Measurements from ENCODE around the gene IGFBPL1. TPM values are rescaled to one million over a fixed set of nuclear protein-coding genes. Genes with fewer than 3 reads are reported as not detected.

Gene IGFBPL1
- total RNA-seq, 4 donors from 2014 or later = not detected

- in situ Hi-C loops (cut with MboI; ENCODE audit: low pct_ligation_motif_present in 1 of 4, low pct_unique_long_range_greater_than_20kb in 1 of 4, low sequenced_read_pairs in 3 of 4) (loop anchor here in 2 of 4 donors (25.0 kb wide), 2 partner anchors 326 to 501 kb away; partner anchors contain the start of gene SLC25A51 (in 1 of the 2)), intact Hi-C loops (cut with DNase I; ENCODE audit: low total_unique reads) (no loop called here)
- no peak overlapping the region for H3K4me3 ChIP-seq
- H3K9me3 ChIP-seq = no peaks in the 10 kb centered on the region
- TF ChIP-seq POLR2A (IDR thresholded peaks at IDR 0.05) = no peak
- WGBS, 2 donors (ENCODE audit: low coverage in 1 of 2) = 73 to 87% methylated on average over 3 to 7 of the region's 7 CpGs
- no peaks in the 10 kb centered on the region for H3K36me3 ChIP-seq
- no peak for DNase-seq
- no peaks in the 10 kb centered on the region for H3K4me1 ChIP-seq
- H3K27me3 ChIP-seq = no peaks in the 10 kb centered on the region
- H3K27ac ChIP-seq = no peak overlapping the region
These were observed 11.0 kb downstream of the IGFBPL1 start for GRCh38 chr9:38413283-38413682.

- TF ChIP-seq POLR2A (IDR thresholded peaks at IDR 0.05) (no peak), EP300 (IDR thresholded peaks at IDR 0.05; ENCODE audit: low read depth) (no peak), POLR2AphosphoS5 (IDR thresholded peaks at IDR 0.05) (no peak)
- TF ChIP-seq, protein P1, sequence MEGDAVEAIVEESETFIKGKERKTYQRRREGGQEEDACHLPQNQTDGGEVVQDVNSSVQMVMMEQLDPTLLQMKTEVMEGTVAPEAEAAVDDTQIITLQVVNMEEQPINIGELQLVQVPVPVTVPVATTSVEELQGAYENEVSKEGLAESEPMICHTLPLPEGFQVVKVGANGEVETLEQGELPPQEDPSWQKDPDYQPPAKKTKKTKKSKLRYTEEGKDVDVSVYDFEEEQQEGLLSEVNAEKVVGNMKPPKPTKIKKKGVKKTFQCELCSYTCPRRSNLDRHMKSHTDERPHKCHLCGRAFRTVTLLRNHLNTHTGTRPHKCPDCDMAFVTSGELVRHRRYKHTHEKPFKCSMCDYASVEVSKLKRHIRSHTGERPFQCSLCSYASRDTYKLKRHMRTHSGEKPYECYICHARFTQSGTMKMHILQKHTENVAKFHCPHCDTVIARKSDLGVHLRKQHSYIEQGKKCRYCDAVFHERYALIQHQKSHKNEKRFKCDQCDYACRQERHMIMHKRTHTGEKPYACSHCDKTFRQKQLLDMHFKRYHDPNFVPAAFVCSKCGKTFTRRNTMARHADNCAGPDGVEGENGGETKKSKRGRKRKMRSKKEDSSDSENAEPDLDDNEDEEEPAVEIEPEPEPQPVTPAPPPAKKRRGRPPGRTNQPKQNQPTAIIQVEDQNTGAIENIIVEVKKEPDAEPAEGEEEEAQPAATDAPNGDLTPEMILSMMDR (IDR thresholded peaks at IDR 0.05) = no peak
- Histone ChIP-seq H3K4me3 (no peak overlapping the region), H3K27me3 (no peaks in the 10 kb centered on the region), H3K9me3 (no peaks in the 10 kb centered on the region), H3K27ac (no peak overlapping the region), H3K4me1 (no peaks in the 10 kb centered on the region), H3K36me3 (no peaks in the 10 kb centered on the region)
- DNase-seq = no peak
- in situ Hi-C loops (cut with MboI; ENCODE audit: low pct_ligation_motif_present in 1 of 4, low pct_unique_long_range_greater_than_20kb in 1 of 4, low sequenced_read_pairs in 3 of 4) = loop anchor here in 2 of 4 donors (25.0 kb wide), 2 partner anchors 325 to 500 kb away; partner anchors contain the start of gene SLC25A51 (in 1 of the 2)
- intact Hi-C loops (cut with DNase I; ENCODE audit: low total_unique reads) = no loop called here
- 81% methylated on average over 6 of the region's 6 CpGs; no CpG with 5 or more reads in 1 of the 2 donors for WGBS, 2 donors (ENCODE audit: low coverage in 1 of 2)
These were observed 11.5 kb downstream of the IGFBPL1 start for GRCh38 chr9:38412751-38413150.

GRCh38 chr9:38408719-38409118 is 15.5 kb downstream of the IGFBPL1 start:
- 45 to 46% methylated on average over 4 of the region's 4 CpGs for WGBS, 2 donors (ENCODE audit: low coverage in 1 of 2)
- H3K27me3 ChIP-seq = no peaks in the 10 kb centered on the region
- no peaks in the 10 kb centered on the region for H3K36me3 ChIP-seq
- in situ Hi-C loops (cut with MboI; ENCODE audit: low pct_ligation_motif_present in 1 of 4, low pct_unique_long_range_greater_than_20kb in 1 of 4, low sequenced_read_pairs in 3 of 4) (loop anchor here in 2 of 4 donors (25.0 kb wide), 2 partner anchors 321 to 496 kb away; partner anchors contain the start of gene SLC25A51 (in 1 of the 2)), intact Hi-C loops (cut with DNase I; ENCODE audit: low total_unique reads) (no loop called here)
- H3K4me3 ChIP-seq = no peak overlapping the region
- DNase-seq = no peak
- TF ChIP-seq POLR2AphosphoS5 (IDR thresholded peaks at IDR 0.05) (no peak), EP300 (IDR thresholded peaks at IDR 0.05; ENCODE audit: low read depth) (no peak), POLR2A (IDR thresholded peaks at IDR 0.05) (no peak)
- TF ChIP-seq, protein P1 (IDR thresholded peaks at IDR 0.05) = no peak
- H3K27ac ChIP-seq = no peak overlapping the region
- no peaks in the 10 kb centered on the region for H3K9me3 ChIP-seq
- H3K4me1 ChIP-seq = no peaks in the 10 kb centered on the region

- H3K27ac ChIP-seq = no peak overlapping the region
- no peaks in the 10 kb centered on the region for H3K27me3 ChIP-seq
- WGBS, 2 donors (ENCODE audit: low coverage in 1 of 2) = 85 to 88% methylated on average over 7 to 9 of the region's 9 CpGs
- H3K4me1 ChIP-seq = no peaks in the 10 kb centered on the region
- in situ Hi-C loops (cut with MboI; ENCODE audit: low pct_ligation_motif_present in 1 of 4, low pct_unique_long_range_greater_than_20kb in 1 of 4, low sequenced_read_pairs in 3 of 4) = loop anchor here in 2 of 4 donors (25.0 kb wide), 2 partner anchors 319 to 494 kb away; partner anchors contain the start of gene SLC25A51 (in 1 of the 2)
- intact Hi-C loops (cut with DNase I; ENCODE audit: low total_unique reads) = no loop called here
- no peaks in the 10 kb centered on the region for H3K9me3 ChIP-seq
- no peak overlapping the region for H3K4me3 ChIP-seq
- no peak for DNase-seq
- H3K36me3 ChIP-seq = no peaks in the 10 kb centered on the region
- TF ChIP-seq EP300 (IDR thresholded peaks at IDR 0.05; ENCODE audit: low read depth) (no peak), POLR2AphosphoS5 (IDR thresholded peaks at IDR 0.05) (no peak), POLR2A (IDR thresholded peaks at IDR 0.05) (no peak)
- TF ChIP-seq, protein P1 (IDR thresholded peaks at IDR 0.05) = no peak
These were observed 17.6 kb downstream of the IGFBPL1 start for GRCh38 chr9:38406476-38407186.
